HL-60/S4 treated with phorbol 12-myristate 13-acetate at 8.2 ng/mL for 4 days and 3 days (cell line): ENCODE results near the gene ASGR1.
"Not testable (repeated sequence)": the region's sequence is repeated elsewhere in the genome, so short reads cannot be mapped to it uniquely, and the experiment has no call there.

Experiments used
- in situ Hi-C: fragments of 300-500 bp; cut with MboI; formaldehyde crosslinking; loops from 2 replicates; pipeline ENCODE4 v1.15.0; 2022; ENCODE audit warnings: low sequenced_read_pairs

ASGR1 gene

GRCh38 chr17:7191571-7192270 lies 12.6 kb upstream of the ASGR1 start:
- in situ Hi-C loops = no loop called here

GRCh38 chr17:7191069-7191468 lies 11.9 kb upstream of the ASGR1 start:
- in situ Hi-C loops = no loop called here

GRCh38 chr17:7190276-7190917 lies 11.2 kb upstream of the ASGR1 start:
- in situ Hi-C loops = no loop called here

- in situ Hi-C loops = no loop called here
Measured at GRCh38 chr17:7186241-7186640, 7.1 kb upstream of the ASGR1 start.

- in situ Hi-C loops = no loop called here
Measured at GRCh38 chr17:7184647-7185046, 5.5 kb upstream of the ASGR1 start.

- in situ Hi-C loops = no loop called here
Measured at GRCh38 chr17:7184091-7184488, 4.9 kb upstream of the ASGR1 start.

GRCh38 chr17:7183433-7184090 lies 4.4 kb upstream of the ASGR1 start:
- in situ Hi-C loops = no loop called here

- in situ Hi-C loops = not testable (repeated sequence)
Measured at GRCh38 chr17:7182101-7182500, 2.9 kb upstream of the ASGR1 start.

GRCh38 chr17:7178973-7179316 lies 225 bp downstream of the ASGR1 start:
- in situ Hi-C loops = no loop called here

- in situ Hi-C loops = no loop called here
Measured at GRCh38 chr17:7177954-7178477, 1.2 kb downstream of the ASGR1 start.

GRCh38 chr17:7177191-7177953 lies 1.8 kb downstream of the ASGR1 start:
- in situ Hi-C loops = no loop called here

- in situ Hi-C loops = no loop called here
Measured at GRCh38 chr17:7176841-7177190, 2.4 kb downstream of the ASGR1 start.

- in situ Hi-C loops = no loop called here
Measured at GRCh38 chr17:7176107-7176840, 2.9 kb downstream of the ASGR1 start.

GRCh38 chr17:7175330-7175733 lies 3.8 kb downstream of the ASGR1 start:
- in situ Hi-C loops = no loop called here

- in situ Hi-C loops = no loop called here
Measured at GRCh38 chr17:7174603-7175326, 4.4 kb downstream of the ASGR1 start.

- in situ Hi-C loops = no loop called here
Measured at GRCh38 chr17:7173687-7174602, 5.2 kb downstream of the ASGR1 start.

GRCh38 chr17:7172522-7173191 lies 6.5 kb downstream of the ASGR1 start:
- in situ Hi-C loops = not testable (repeated sequence)

- in situ Hi-C loops = not testable (repeated sequence)
Measured at GRCh38 chr17:7169565-7169908, 9.6 kb downstream of the ASGR1 start.
